ENCODE measurements around the gene FRMPD1.
"Not testable (repeated sequence)": the region's sequence is repeated elsewhere in the genome, so short reads cannot be mapped to it uniquely, and the experiment has no call there.

Gene FRMPD1

GRCh38 chr9:37650873-37651768 lies at the start of gene FRMPD1:
TSS of gene FRMPD1 (plus strand) at chr9:37650954. CDS start at chr9:37692642, 41,688 bp downstream.
- peak; percentile 68 for DNase-seq

GRCh38 chr9:37602061-37602460 lies 48.7 kb upstream of the FRMPD1 start:
- DNase-seq, result not testable (repeated sequence)

- no peak for DNase-seq
These were observed 47.9 kb upstream of the FRMPD1 start for GRCh38 chr9:37602817-37603216.

- DNase-seq, result no peak
These were observed 46.5 kb upstream of the FRMPD1 start for GRCh38 chr9:37604296-37604695.

- no peak for DNase-seq
These were observed 42.5 kb upstream of the FRMPD1 start for GRCh38 chr9:37608250-37608649.

GRCh38 chr9:37609735-37610397 lies 40.9 kb upstream of the FRMPD1 start:
- no peak for DNase-seq

- no peak for DNase-seq
These were observed 39.7 kb upstream of the FRMPD1 start for GRCh38 chr9:37611014-37611413.

- no peak for DNase-seq
These were observed 38.8 kb upstream of the FRMPD1 start for GRCh38 chr9:37611961-37612360.

GRCh38 chr9:37617161-37617560 lies 33.6 kb upstream of the FRMPD1 start:
- no peak for DNase-seq

GRCh38 chr9:37617832-37618231 lies 32.9 kb upstream of the FRMPD1 start:
- no peak for DNase-seq

GRCh38 chr9:37618817-37619216 lies 31.9 kb upstream of the FRMPD1 start:
- no peak for DNase-seq

- no peak for DNase-seq
These were observed 30.9 kb upstream of the FRMPD1 start for GRCh38 chr9:37619806-37620205.

- no peak for DNase-seq
These were observed 30.4 kb upstream of the FRMPD1 start for GRCh38 chr9:37620396-37620795.

- no peak for DNase-seq
These were observed 29.3 kb upstream of the FRMPD1 start for GRCh38 chr9:37621273-37622121.

GRCh38 chr9:37622462-37622861 lies 28.3 kb upstream of the FRMPD1 start:
- no peak for DNase-seq

GRCh38 chr9:37623267-37623666 lies 27.5 kb upstream of the FRMPD1 start:
- no peak for DNase-seq

- no peak for DNase-seq
These were observed 26.7 kb upstream of the FRMPD1 start for GRCh38 chr9:37624073-37624472.

GRCh38 chr9:37625036-37625757 lies 25.6 kb upstream of the FRMPD1 start:
- DNase-seq, result no peak

GRCh38 chr9:37625758-37626147 lies 25.0 kb upstream of the FRMPD1 start:
- DNase-seq, result no peak

GRCh38 chr9:37626708-37627292 lies 24.0 kb upstream of the FRMPD1 start:
- DNase-seq, result no peak

GRCh38 chr9:37632479-37632878 lies 18.3 kb upstream of the FRMPD1 start:
- DNase-seq, result no peak

GRCh38 chr9:37635808-37636207 lies 14.9 kb upstream of the FRMPD1 start:
- DNase-seq, result no peak

Data from activated CD4-positive, alpha-beta T cell treated with anti-CD3 and anti-CD28 coated beads for 48 hours (primary cell).